ENCODE data around the gene GSK3B.

DNA sequence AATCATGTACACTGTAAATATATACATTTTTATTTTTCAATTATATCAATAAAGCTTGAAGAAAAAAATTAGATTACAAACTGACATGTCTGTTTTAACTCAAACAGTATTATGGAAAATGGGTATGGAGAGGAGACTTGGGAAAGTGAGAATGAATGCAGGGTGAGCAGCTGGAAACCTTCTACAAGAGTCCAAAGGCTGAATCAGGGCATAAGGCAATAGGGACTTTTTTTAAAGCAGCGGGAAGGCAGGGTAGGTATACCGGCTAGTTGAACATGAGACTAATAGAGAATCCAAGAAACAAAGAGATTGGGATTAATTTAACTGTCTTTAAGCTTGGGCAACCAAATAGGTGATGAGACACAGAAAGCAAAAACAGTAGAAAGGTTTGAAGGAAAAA, 167.1 kb downstream of the GSK3B start:
- TF ChIP-seq, protein P1, sequence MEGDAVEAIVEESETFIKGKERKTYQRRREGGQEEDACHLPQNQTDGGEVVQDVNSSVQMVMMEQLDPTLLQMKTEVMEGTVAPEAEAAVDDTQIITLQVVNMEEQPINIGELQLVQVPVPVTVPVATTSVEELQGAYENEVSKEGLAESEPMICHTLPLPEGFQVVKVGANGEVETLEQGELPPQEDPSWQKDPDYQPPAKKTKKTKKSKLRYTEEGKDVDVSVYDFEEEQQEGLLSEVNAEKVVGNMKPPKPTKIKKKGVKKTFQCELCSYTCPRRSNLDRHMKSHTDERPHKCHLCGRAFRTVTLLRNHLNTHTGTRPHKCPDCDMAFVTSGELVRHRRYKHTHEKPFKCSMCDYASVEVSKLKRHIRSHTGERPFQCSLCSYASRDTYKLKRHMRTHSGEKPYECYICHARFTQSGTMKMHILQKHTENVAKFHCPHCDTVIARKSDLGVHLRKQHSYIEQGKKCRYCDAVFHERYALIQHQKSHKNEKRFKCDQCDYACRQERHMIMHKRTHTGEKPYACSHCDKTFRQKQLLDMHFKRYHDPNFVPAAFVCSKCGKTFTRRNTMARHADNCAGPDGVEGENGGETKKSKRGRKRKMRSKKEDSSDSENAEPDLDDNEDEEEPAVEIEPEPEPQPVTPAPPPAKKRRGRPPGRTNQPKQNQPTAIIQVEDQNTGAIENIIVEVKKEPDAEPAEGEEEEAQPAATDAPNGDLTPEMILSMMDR (conservative IDR thresholded peaks at IDR 0.05 in 1 of 2, IDR thresholded peaks at IDR 0.05 in 1 of 2; ENCODE audit: low read depth in 1 of 2, low read length in 2 of 2) = no peak
- no peak for TF ChIP-seq EZH2 (IDR thresholded peaks at IDR 0.05; ENCODE audit: low read length, missing control alignments)

Measured in fibroblast of lung (primary cell).